Osteoblast (primary cell): ENCODE measurements around the gene CMYA5. TPM values are rescaled to one million over a fixed set of nuclear protein-coding genes. Genes with fewer than 3 reads are reported as not detected.

Experiments used
- DNase-seq: peaks from one replicate; pipeline ENCODE4 v3.0.0; 2011; ENCODE audit warnings: low spot score, mixed read lengths; ENCODE audit not compliant: insufficient read length; ENCODE audit errors: missing footprints
- H2AFZ ChIP-seq: 2 replicates; pipeline ENCODE4 v1.6.0; 2011; ENCODE audit warnings: mild to moderate bottlenecking, low read length
- H3K27ac ChIP-seq: 2 replicates; pipeline ENCODE4 v1.5.1; 2011; ENCODE audit warnings: mild to moderate bottlenecking, low read depth, low read length, moderate library complexity
- H3K27me3 ChIP-seq: 2 replicates; pipeline ENCODE4 v1.6.0; 2012; ENCODE audit warnings: mild to moderate bottlenecking, control low read depth, inconsistent platforms, low read length, moderate library complexity; ENCODE audit not compliant: insufficient read depth
- H3K36me3 ChIP-seq: 2 replicates; pipeline ENCODE4 v1.5.1; 2011; ENCODE audit warnings: mild to moderate bottlenecking, low read length, control low read depth, moderate library complexity; ENCODE audit not compliant: insufficient read depth
- H3K4me1 ChIP-seq: 2 replicates; pipeline ENCODE4 v1.5.1; 2011; ENCODE audit warnings: mild to moderate bottlenecking, low read length, control low read depth, moderate library complexity; ENCODE audit not compliant: insufficient read depth
- H3K4me2 ChIP-seq: 2 replicates; pipeline ENCODE4 v1.6.0; 2011; ENCODE audit warnings: mild to moderate bottlenecking, low read length; ENCODE audit not compliant: insufficient read depth
- H3K4me3 ChIP-seq: fragments of 200-600 bp; sonication (generic); 3 replicates; pipeline ENCODE4 v1.5.1; 2012; ENCODE audit warnings: mild to moderate bottlenecking, low read length, inconsistent platforms; ENCODE audit not compliant: insufficient read depth
- H3K79me2 ChIP-seq: 2 replicates; pipeline ENCODE4 v1.6.0; 2012; ENCODE audit warnings: mild to moderate bottlenecking, low read length, control low read depth, inconsistent platforms; ENCODE audit not compliant: insufficient read depth
- H3K9me3 ChIP-seq: 2 replicates; pipeline ENCODE4 v1.5.1; 2011; ENCODE audit warnings: low read depth, low read length, control low read depth
- H4K20me1 ChIP-seq: 2 replicates; pipeline ENCODE4 v1.6.0; 2012; ENCODE audit warnings: mild to moderate bottlenecking, low read length, control low read depth; ENCODE audit not compliant: insufficient read depth
- total RNA-seq: library from RNA; depleted of rRNA; stranded (reverse); fragments of >200 nt; gene quantifications from 2 replicates; pipeline ENCODE4 v1.2.3, GENCODE V29; 2012
- TF ChIP-seq, protein P1 (sequence below): IDR thresholded peaks from 2 replicates; pipeline ENCODE4 v1.5.1; 2011; ENCODE audit warnings: mild to moderate bottlenecking, low read depth, low read length, moderate library complexity; ENCODE audit errors: extremely low read depth

CMYA5 gene
- total RNA-seq, 1 donor = 2.2 TPM

- TF ChIP-seq, protein P1, sequence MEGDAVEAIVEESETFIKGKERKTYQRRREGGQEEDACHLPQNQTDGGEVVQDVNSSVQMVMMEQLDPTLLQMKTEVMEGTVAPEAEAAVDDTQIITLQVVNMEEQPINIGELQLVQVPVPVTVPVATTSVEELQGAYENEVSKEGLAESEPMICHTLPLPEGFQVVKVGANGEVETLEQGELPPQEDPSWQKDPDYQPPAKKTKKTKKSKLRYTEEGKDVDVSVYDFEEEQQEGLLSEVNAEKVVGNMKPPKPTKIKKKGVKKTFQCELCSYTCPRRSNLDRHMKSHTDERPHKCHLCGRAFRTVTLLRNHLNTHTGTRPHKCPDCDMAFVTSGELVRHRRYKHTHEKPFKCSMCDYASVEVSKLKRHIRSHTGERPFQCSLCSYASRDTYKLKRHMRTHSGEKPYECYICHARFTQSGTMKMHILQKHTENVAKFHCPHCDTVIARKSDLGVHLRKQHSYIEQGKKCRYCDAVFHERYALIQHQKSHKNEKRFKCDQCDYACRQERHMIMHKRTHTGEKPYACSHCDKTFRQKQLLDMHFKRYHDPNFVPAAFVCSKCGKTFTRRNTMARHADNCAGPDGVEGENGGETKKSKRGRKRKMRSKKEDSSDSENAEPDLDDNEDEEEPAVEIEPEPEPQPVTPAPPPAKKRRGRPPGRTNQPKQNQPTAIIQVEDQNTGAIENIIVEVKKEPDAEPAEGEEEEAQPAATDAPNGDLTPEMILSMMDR = no peak
- Histone ChIP-seq H3K4me1 (no peaks in the 10 kb centered on the region), H2AFZ (no peak overlapping the region), H3K36me3 (no peaks in the 10 kb centered on the region), H3K9me3 (peaks cover 3% of the 10 kb centered on the region), H3K79me2 (no peaks in the 10 kb centered on the region), H3K4me3 (no peak overlapping the region), H4K20me1 (no peaks in the 10 kb centered on the region), H3K27ac (no peak overlapping the region), H3K27me3 (peaks cover 9% of the 10 kb centered on the region), H3K4me2 (no peak overlapping the region)
- no peak for DNase-seq
These were observed 57.3 kb downstream of the CMYA5 start for GRCh38 chr5:79746642-79747569.

DNA sequence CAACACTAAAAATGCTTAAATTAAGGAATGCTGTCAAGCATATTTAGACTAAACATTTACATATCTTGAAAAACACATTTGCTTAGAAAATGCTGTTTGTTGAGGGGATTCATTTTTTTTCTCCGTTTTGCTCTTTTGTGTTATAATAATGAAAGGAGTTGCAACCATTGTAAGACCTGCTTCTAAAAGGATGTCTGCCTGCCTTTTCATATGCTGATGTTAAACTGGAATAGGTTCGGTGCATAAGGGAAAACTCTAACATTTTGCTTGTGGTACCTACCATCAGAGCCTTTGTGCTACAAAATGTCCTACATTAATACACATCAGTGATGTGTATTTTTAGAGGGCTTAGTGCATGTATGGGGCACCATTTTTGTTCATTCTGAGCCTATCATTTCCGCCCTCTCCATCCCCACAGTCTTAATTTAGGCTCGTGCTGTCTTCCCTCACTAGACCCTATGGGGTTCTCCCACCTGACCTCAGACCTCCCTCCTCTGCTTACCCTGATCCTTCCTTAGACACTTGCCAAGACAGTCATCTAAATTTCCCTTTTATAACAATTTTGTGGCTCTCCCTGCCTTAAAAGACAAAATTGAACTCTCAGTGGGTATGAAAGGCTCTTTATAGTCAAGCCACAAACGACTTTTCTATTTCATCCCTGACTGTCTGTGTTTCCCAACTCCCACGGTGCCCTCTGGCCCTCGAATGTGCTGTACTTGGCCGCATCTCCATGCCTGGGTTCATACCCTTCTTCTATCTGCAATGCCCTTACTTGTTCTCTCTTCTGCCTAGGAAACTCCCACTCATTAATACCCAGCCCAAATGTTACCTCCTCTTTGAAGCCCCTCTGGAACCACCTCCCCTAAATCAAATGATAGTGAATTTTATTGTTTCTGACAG lies 61.2 kb downstream of the CMYA5 start:
- H3K4me2 ChIP-seq = no peak overlapping the region
- H3K4me3 ChIP-seq = no peak overlapping the region
- no peaks in the 10 kb centered on the region for H4K20me1 ChIP-seq
- no peak for DNase-seq
- H3K27ac ChIP-seq = no peak overlapping the region
- peaks cover 9% of the 10 kb centered on the region for H3K27me3 ChIP-seq
- no peak overlapping the region for H2AFZ ChIP-seq
- no peaks in the 10 kb centered on the region for H3K36me3 ChIP-seq
- H3K79me2 ChIP-seq = no peaks in the 10 kb centered on the region
- TF ChIP-seq, protein P1 = no peak
- H3K4me1 ChIP-seq = no peaks in the 10 kb centered on the region
- no peaks in the 10 kb centered on the region for H3K9me3 ChIP-seq

DNA sequence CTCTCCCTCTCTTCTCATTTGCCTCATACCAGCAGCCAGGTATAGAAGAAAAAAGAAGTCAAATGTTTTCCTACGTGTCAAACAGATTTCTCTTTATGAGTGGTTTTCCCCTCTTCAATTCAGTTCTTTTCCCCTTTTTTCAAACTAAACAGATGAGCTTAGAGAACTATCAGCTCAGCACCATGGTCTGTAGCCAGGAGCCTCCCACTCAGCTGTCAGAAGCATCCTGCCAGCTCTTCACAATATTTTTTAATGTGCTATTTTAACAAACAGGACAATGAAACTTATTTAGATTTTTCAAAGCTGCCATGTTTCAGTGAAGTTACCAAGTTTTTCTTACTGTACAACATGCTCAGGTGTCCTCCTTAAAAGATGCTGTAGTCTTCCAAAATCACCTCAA lies 63.5 kb downstream of the CMYA5 start:
- Histone ChIP-seq H4K20me1 (no peaks in the 10 kb centered on the region), H3K4me1 (no peaks in the 10 kb centered on the region), H3K9me3 (no peaks in the 10 kb centered on the region), H2AFZ (no peak overlapping the region), H3K4me2 (no peak overlapping the region), H3K27ac (no peak overlapping the region), H3K27me3 (peaks cover 9% of the 10 kb centered on the region), H3K79me2 (no peaks in the 10 kb centered on the region), H3K4me3 (no peak overlapping the region), H3K36me3 (no peaks in the 10 kb centered on the region)
- TF ChIP-seq, protein P1 = no peak
- DNase-seq = no peak
